Natural killer cell (primary cell): ENCODE results near the gene RANBP17. TPM values are rescaled to one million over a fixed set of nuclear protein-coding genes. Genes with fewer than 3 reads are reported as not detected.

Experiments
- ATAC-seq, 3 donors: fragments of 150-1000 bp in 2 of 3; fragments of 200-7000 bp in 1 of 3; cut with Tn5 transposase; 1 replicate in 1 of 3; 2 replicates in 2 of 3; pipeline ENCODE4 v1.10.0; 2021; ENCODE audit warnings: mild to moderate bottlenecking in 2 of 3, moderate library complexity in 2 of 3
- DNase-seq, 2 donors: peaks; one replicate each; pipeline versions ENCODE4 v3.0.0 to v3.0.0-alpha.2; 2013 to 2021; ENCODE audit warnings: mixed read lengths in 1 of 2
- H3K27ac ChIP-seq: one replicate; pipeline ENCODE4 v1.5.1; 2013; ENCODE audit warnings: mild to moderate bottlenecking, low read length
- H3K27me3 ChIP-seq: one replicate; pipeline ENCODE4 v1.6.1; 2013; ENCODE audit warnings: low read length; ENCODE audit not compliant: control insufficient read depth, insufficient read depth
- H3K36me3 ChIP-seq: one replicate; pipeline ENCODE4 v1.6.1; 2013; ENCODE audit warnings: low read length; ENCODE audit not compliant: control insufficient read depth, insufficient read depth
- H3K4me1 ChIP-seq: one replicate; pipeline ENCODE4 v1.6.1; 2013; ENCODE audit warnings: low read length; ENCODE audit not compliant: control insufficient read depth, insufficient read depth
- H3K4me3 ChIP-seq: one replicate; pipeline ENCODE4 v1.5.1; 2013; ENCODE audit warnings: low read length
- H3K9me3 ChIP-seq: one replicate; pipeline ENCODE4 v1.6.1; 2013; ENCODE audit warnings: low read length; ENCODE audit not compliant: control insufficient read depth, insufficient read depth
- H3K27ac Mint-ChIP-seq, 2 donors: one replicate each; pipeline ENCODE4 v1.8.0; 2022; ENCODE audit warnings: mild to moderate bottlenecking in 2 of 2, mixed read lengths in 2 of 2, moderate library complexity in 1 of 2
- H3K27me3 Mint-ChIP-seq, 2 donors: one replicate each; pipeline ENCODE4 v1.8.0; 2022; ENCODE audit warnings: low read depth in 2 of 2, mixed read lengths in 2 of 2
- H3K36me3 Mint-ChIP-seq: one replicate; pipeline ENCODE4 v1.8.0; 2022; ENCODE audit warnings: mixed read lengths
- H3K4me1 Mint-ChIP-seq, 2 donors: one replicate each; pipeline ENCODE4 v1.8.0; 2022; ENCODE audit warnings: mixed read lengths in 2 of 2
- H3K4me3 Mint-ChIP-seq: one replicate; pipeline ENCODE4 v1.8.0; 2022; ENCODE audit warnings: mild to moderate bottlenecking, moderate library complexity, mixed read lengths
- H3K9me3 Mint-ChIP-seq, 2 donors: one replicate each; pipeline ENCODE4 v1.8.0; 2022; ENCODE audit warnings: mixed read lengths in 2 of 2
- CTCF ChIP-seq: fragments of 200-600 bp; IDR thresholded peaks from one replicate; pipeline ENCODE4 v1.8.0; 2022; ENCODE audit warnings: antibody characterized with exemption
- WGBS: methylation state at CpG from one replicate; pipeline ENCODE4 v1.1.7; 2013; ENCODE audit warnings: missing lambda C conversion rate; ENCODE audit not compliant: insufficient coverage; 5-methylcytosine and 5-hydroxymethylcytosine counted together
- intact Hi-C: fragments of 100-400 bp; cut with micrococcal nuclease; formaldehyde crosslinking; loops from one replicate; pipeline ENCODE4 v1.14.2; 2022
- total RNA-seq, 4 donors: library from RNA; stranded (reverse); fragments of 120-200 nt in 1 of 4; gene quantifications; one replicate each; pipeline versions ENCODE4 v1.2.3 to v1.2.4, GENCODE V29; 2013 to 2022

Gene RANBP17
- total RNA-seq, 3 donors from 2014 or later (not counting 1 experiment from before 2014, with no cell fraction given): 11.2 to 15.0 (median 12.6) TPM

DNA sequence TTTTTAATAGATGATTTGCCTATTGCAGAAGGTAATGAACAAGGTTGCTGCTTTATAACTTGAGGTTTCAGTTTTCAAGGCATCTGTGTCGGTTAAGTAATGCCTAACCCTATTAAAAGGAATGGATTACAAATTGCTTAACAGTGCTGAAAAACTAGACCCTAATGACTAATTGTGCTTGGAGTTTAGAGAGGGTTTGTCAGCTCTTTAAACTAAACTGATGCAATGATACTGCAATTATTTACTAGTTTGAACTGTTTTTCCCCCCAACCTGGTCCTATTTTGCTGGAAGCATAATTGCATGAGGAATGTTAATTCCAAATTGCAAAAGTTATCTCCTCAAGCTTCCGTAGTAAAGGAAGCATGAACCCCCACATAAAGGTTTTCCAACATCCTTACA, 407.9 kb downstream of the RANBP17 start:
- peaks cover 40 to 41% of the 10 kb centered on the region in 2 donors for H3K4me1 Mint-ChIP-seq
- no peaks in the 10 kb centered on the region for H3K9me3 Mint-ChIP-seq
- Histone ChIP-seq H3K36me3 (no peaks in the 10 kb centered on the region), H3K27me3 (no peaks in the 10 kb centered on the region), H3K4me1 (peaks cover 13% of the 10 kb centered on the region), H3K4me3 (no peak overlapping the region), H3K9me3 (no peaks in the 10 kb centered on the region), H3K27ac (no peak overlapping the region)
- intact Hi-C loops: no loop called here
- no peak for TF ChIP-seq CTCF
- WGBS: 88% methylated on average over 1 of the region's 2 CpGs
- H3K27me3 Mint-ChIP-seq: no peaks in the 10 kb centered on the region
- H3K4me3 Mint-ChIP-seq: no peak overlapping the region
- H3K27ac Mint-ChIP-seq: no peak overlapping the region
- H3K36me3 Mint-ChIP-seq: no peaks in the 10 kb centered on the region
- ATAC-seq: no peak
- no peak for DNase-seq

DNA sequence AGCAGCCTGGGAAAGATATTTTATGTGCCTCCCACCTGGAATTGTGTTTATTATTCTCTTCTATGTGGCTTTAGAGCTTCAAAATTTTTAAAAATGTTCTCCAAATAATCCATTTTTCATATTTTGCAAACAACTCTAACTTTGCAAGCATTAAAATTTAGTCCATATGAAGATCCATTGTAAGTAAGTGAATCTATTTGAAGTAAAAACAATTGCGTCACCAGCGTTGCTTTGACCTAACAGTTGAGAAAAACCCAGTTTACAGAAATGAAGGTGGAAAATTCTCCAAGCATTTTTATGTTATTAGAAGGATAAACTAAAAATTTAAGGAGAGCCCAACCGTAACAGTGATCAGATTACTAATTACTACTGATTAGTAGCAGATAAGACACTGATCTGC, 408.3 kb downstream of the RANBP17 start:
- no peaks in the 10 kb centered on the region for H3K27me3 Mint-ChIP-seq
- Histone ChIP-seq H3K4me1 (peaks cover 10% of the 10 kb centered on the region), H3K36me3 (no peaks in the 10 kb centered on the region), H3K27me3 (no peaks in the 10 kb centered on the region), H3K27ac (no peak overlapping the region), H3K4me3 (no peak overlapping the region), H3K9me3 (no peaks in the 10 kb centered on the region)
- no peak for DNase-seq
- H3K4me1 Mint-ChIP-seq: peaks cover 35 to 38% of the 10 kb centered on the region in 2 donors
- no peak for TF ChIP-seq CTCF
- 95% methylated on average over 2 of the region's 3 CpGs for WGBS
- ATAC-seq: no peak
- no peak overlapping the region for H3K27ac Mint-ChIP-seq
- intact Hi-C loops: no loop called here
- H3K36me3 Mint-ChIP-seq: no peaks in the 10 kb centered on the region
- no peaks in the 10 kb centered on the region for H3K9me3 Mint-ChIP-seq
- no peak overlapping the region for H3K4me3 Mint-ChIP-seq

DNA sequence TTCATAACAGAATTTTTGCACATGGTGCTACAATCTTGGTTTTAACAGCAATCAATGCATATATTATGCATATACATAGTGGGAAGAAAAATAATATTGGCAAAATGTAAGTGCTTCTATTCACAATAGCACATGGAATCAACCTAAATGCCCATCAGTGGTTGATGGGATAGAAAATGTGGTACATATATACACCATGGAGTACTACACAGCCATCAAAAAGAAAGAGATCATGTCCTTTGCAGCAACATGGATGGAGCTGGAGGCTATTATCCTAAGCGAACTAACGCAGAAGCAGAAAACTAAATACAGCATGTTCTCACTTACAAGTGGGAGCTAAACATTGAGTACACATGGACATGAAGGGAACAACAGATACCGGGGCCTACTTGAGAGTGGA, 410.0 kb downstream of the RANBP17 start:
- Mint-ChIP-seq H3K4me1 (peaks cover 32 to 33% of the 10 kb centered on the region in 2 donors), H3K4me3 (no peak overlapping the region), H3K36me3 (no peaks in the 10 kb centered on the region), H3K27me3 (no peaks in the 10 kb centered on the region), H3K9me3 (no peaks in the 10 kb centered on the region), H3K27ac (no peak overlapping the region)
- H3K4me3 ChIP-seq: no peak overlapping the region
- ATAC-seq: no peak
- intact Hi-C loops: no loop called here
- no peak overlapping the region for H3K27ac ChIP-seq
- no peak for TF ChIP-seq CTCF
- H3K4me1 ChIP-seq: peaks cover 3% of the 10 kb centered on the region
- WGBS: 93% methylated on average over 3 of the region's 3 CpGs
- no peak for DNase-seq
- H3K36me3 ChIP-seq: no peaks in the 10 kb centered on the region
- H3K27me3 ChIP-seq: no peaks in the 10 kb centered on the region
- no peaks in the 10 kb centered on the region for H3K9me3 ChIP-seq
